HepG2 (cell line): Measurements from ENCODE around the gene TMEM131. TPM values are rescaled to one million over a fixed set of nuclear protein-coding genes. Genes with fewer than 3 reads are reported as not detected.

Source experiments
- ATAC-seq: fragments of 200-7000 bp; cut with Tn5 transposase; 3 replicates; pipeline ENCODE4 v1.9.1; 2020; ENCODE audit warnings: mild to moderate bottlenecking, moderate library complexity
- BruUV-seq: library from RNA; stranded (reverse); fragments of 400-500 nt; replicated peaks from 2 replicates; lab custom pipeline; 2021; lab: Mats Ljungman, UMichigan
- CTCF ChIA-PET: fragments of 300-600 bp; formaldehyde crosslinking; extraction: SDS; loops from one replicate; lab custom pipeline; 2021; ENCODE audit warnings: low total read pairs, inconsistent platforms, low intra/inter-chr PET ratio; lab: Yijun Ruan, JAX
- POLR2A ChIA-PET: fragments of 350-600 bp; sonication (Branson Sonifier 250); formaldehyde crosslinking; loops from one replicate; lab custom pipeline; 2020; ENCODE audit warnings: antibody characterized with exemption, inconsistent platforms; lab: Yijun Ruan, JAX
- DNase-seq: peaks from one replicate; pipeline ENCODE4 v3.0.0-alpha.2; 2015; ENCODE audit warnings: low spot score
- FAIRE-seq: peaks from 3 replicates; lab custom pipeline; 2011; peaks lifted over from hg19 to GRCh38; lab: Jason Lieb, UNC
- H2AFZ ChIP-seq: one replicate; pipeline ENCODE4 v1.6.1; 2011; ENCODE audit warnings: low read length, inconsistent platforms
- H3K27ac ChIP-seq: fragments of 300-600 bp; 3 replicates; pipeline ENCODE4 v1.8.0; 2011; ENCODE audit warnings: mixed run types, mild to moderate bottlenecking, mixed read lengths, low read length, inconsistent platforms; ENCODE audit not compliant: insufficient read depth; ENCODE audit errors: extremely low read length
- H3K27me3 ChIP-seq, 2 experiments: fragments of 200-600 bp in 1 of 2; 2 replicates in 1 of 2; 3 replicates in 1 of 2; pipeline versions ENCODE4 v1.6.0 to v1.8.0; 2011; ENCODE audit warnings: low read length in 2 of 2, mild to moderate bottlenecking in 2 of 2, moderate library complexity in 2 of 2, inconsistent platforms in 1 of 2; ENCODE audit not compliant: insufficient read depth in 2 of 2, control insufficient read depth in 1 of 2
- H3K36me3 ChIP-seq, 2 experiments: fragments of 200-600 bp in 1 of 2; replicated peaks in 1 of 2; 2 replicates in 1 of 2; 3 replicates in 1 of 2; pipeline versions ENCODE4 v1.5.1 to v1.8.0; 2011; ENCODE audit warnings: low read length in 2 of 2, inconsistent platforms in 1 of 2; ENCODE audit not compliant: insufficient read depth in 2 of 2, control insufficient read depth in 1 of 2
- H3K4me1 ChIP-seq: 2 replicates; pipeline ENCODE4 v1.5.1; 2012; ENCODE audit warnings: low read length, inconsistent platforms; ENCODE audit not compliant: insufficient read depth
- H3K4me2 ChIP-seq: 2 replicates; pipeline ENCODE4 v1.6.0; 2011; ENCODE audit warnings: low read depth, low read length, inconsistent platforms
- H3K4me3 ChIP-seq, 3 experiments: fragments of 200-600 bp in 1 of 3; sonication (generic), shearing (Covaris generic) in 1 of 3; replicated peaks in 1 of 3; 2 replicates each; pipeline ENCODE4 v1.5.1; 2011 to 2016; ENCODE audit warnings: low read length in 3 of 3, inconsistent platforms in 2 of 3, low read depth in 2 of 3, mild to moderate bottlenecking in 2 of 3, control low read depth in 1 of 3, mixed read lengths in 1 of 3; ENCODE audit not compliant: insufficient read depth in 1 of 3
- H3K79me2 ChIP-seq: one replicate; pipeline ENCODE4 v1.6.1; 2011; ENCODE audit warnings: low read length, inconsistent platforms; ENCODE audit not compliant: insufficient read depth
- H3K9ac ChIP-seq: 2 replicates; pipeline ENCODE4 v1.6.0; 2011; ENCODE audit warnings: mild to moderate bottlenecking, low read depth, low read length, inconsistent platforms; ENCODE audit not compliant: insufficient read depth
- H3K9me3 ChIP-seq: 2 replicates; pipeline ENCODE4 v1.5.1; 2012; ENCODE audit warnings: mild to moderate bottlenecking, low read length
- H4K20me1 ChIP-seq: 2 replicates; pipeline ENCODE4 v1.6.0; 2011; ENCODE audit warnings: inconsistent platforms, mild to moderate bottlenecking, low read length, moderate library complexity; ENCODE audit not compliant: insufficient read depth
- EP300 ChIP-seq, 3 experiments: sonication (generic) in 1 of 3; formaldehyde crosslinking in 1 of 3; IDR thresholded peaks; 2 replicates each; pipeline versions ENCODE4 v1.5.1 to v1.6.1; 2011 to 2020; ENCODE audit warnings: low read depth in 2 of 3, low read length in 2 of 3, borderline replicate concordance in 1 of 3, improper control_type of control experiment in 1 of 3, mild to moderate bottlenecking in 1 of 3, missing genetic modification reagents in 1 of 3, moderate library complexity in 1 of 3
- HIC2 ChIP-seq: sonication (generic); formaldehyde crosslinking; IDR thresholded peaks from 2 replicates; pipeline ENCODE4 v1.9.0; 2022; ENCODE audit warnings: low read depth, missing genetic modification reagents
- MAFK ChIP-seq, 2 experiments: IDR thresholded peaks in 1 of 2; conservative IDR thresholded peaks in 1 of 2; 2 replicates each; pipeline ENCODE4 v1.6.1; 2011; ENCODE audit warnings: improper control_type of control experiment in 2 of 2, low read length in 2 of 2
- NR3C1 ChIP-seq: sonication (generic); formaldehyde crosslinking; IDR thresholded peaks from 2 replicates; pipeline ENCODE4 v1.4.0; 2020; ENCODE audit warnings: missing genetic modification reagents
- POLR2AphosphoS2 ChIP-seq: IDR thresholded peaks from 2 replicates; pipeline ENCODE4 v1.6.1; 2011; ENCODE audit warnings: low read depth, low read length, improper control_type of control experiment
- SIX4 ChIP-seq: sonication (generic); formaldehyde crosslinking; IDR thresholded peaks from 2 replicates; pipeline ENCODE4 v1.4.0; 2020; ENCODE audit warnings: missing genetic modification reagents
- SMARCC2 ChIP-seq: fragments of 450-650 bp; IDR thresholded peaks from 2 replicates; pipeline ENCODE4 v1.6.1; 2017; ENCODE audit warnings: antibody characterized with exemption, mild to moderate bottlenecking
- ZBTB43 ChIP-seq: sonication (generic); formaldehyde crosslinking; conservative IDR thresholded peaks from 2 replicates; pipeline ENCODE4 v1.4.0; 2020; ENCODE audit warnings: missing genetic modification reagents
- ZNF557 ChIP-seq: sonication (generic); formaldehyde crosslinking; IDR thresholded peaks from 2 replicates; pipeline ENCODE4 v1.4.0; 2020; ENCODE audit warnings: missing genetic modification reagents
- ZNF572 ChIP-seq: sonication (generic); formaldehyde crosslinking; IDR thresholded peaks from 2 replicates; pipeline ENCODE4 v1.5.1; 2020; ENCODE audit warnings: mild to moderate bottlenecking, missing genetic modification reagents
- ZNF598 ChIP-seq: sonication (generic); formaldehyde crosslinking; IDR thresholded peaks from 2 replicates; pipeline ENCODE4 v1.5.1; 2020; ENCODE audit warnings: mild to moderate bottlenecking, missing genetic modification reagents, borderline replicate concordance
- ZNF614 ChIP-seq: IDR thresholded peaks from 2 replicates; pipeline ENCODE4 v1.6.1; 2018; ENCODE audit warnings: missing biosample characterization, missing genetic modification reagents, inconsistent platforms, borderline replicate concordance
- WGBS: methylation state at CpG from one replicate; pipeline ENCODE4 v1.1.6; 2017; ENCODE audit warnings: low lambda C conversion rate; 5-methylcytosine and 5-hydroxymethylcytosine counted together
- in situ Hi-C: cut with HindIII; loops from 2 replicates; pipeline ENCODE4 v1.10.0; 2017; ENCODE audit warnings: low pct_unique_long_range_greater_than_20kb; ENCODE audit not compliant: extremely low pct_ligation_motif_present
- intact Hi-C: fragments of 100-400 bp; cut with micrococcal nuclease; formaldehyde crosslinking; loops from one replicate; pipeline ENCODE4 v1.10.0; 2022; ENCODE audit not compliant: unreplicated experiment
- polyA plus RNA-seq, 8 experiments: library from polyadenylated mRNA; depleted of rRNA in 3 of 8; stranded (reverse) in 7 of 8; unstranded in 1 of 8; fragments of >200 nt; fragmentation: Illumina TruSeq in 4 of 8; extraction: Trizol in 4 of 8; gene quantifications; 2 replicates each; pipeline versions ENCODE4 v1.2.1 to v1.2.3, GENCODE V29; 2011 to 2016; ENCODE audit warnings: low read depth in 4 of 8, missing spikeins in 1 of 8, mixed read lengths in 1 of 8; ENCODE audit not compliant: insufficient read depth in 1 of 8
- total RNA-seq, 5 experiments: library from RNA; depleted of rRNA; stranded (reverse); fragments of >200 nt; fragmentation: Illumina TruSeq; extraction: Trizol; gene quantifications; 2 replicates each; pipeline ENCODE4 v1.2.3, GENCODE V29; 2016; ENCODE audit warnings: low read depth in 1 of 5

TMEM131 gene
- total and polyA plus RNA-seq, 2 of the 13 experiments (the other 11 are each of a cell fraction or from before 2014, with no cell fraction given), result 17.9 to 19.5 TPM

GRCh38 chr2:97750017-97750416 lies 245.7 kb downstream of the TMEM131 start:
- 97% methylated on average over 4 of the region's 4 CpGs for WGBS
- intact Hi-C loops (no loop called here), in situ Hi-C loops (no loop called here)
- H3K79me2 ChIP-seq, result no peaks in the 10 kb centered on the region
- H3K4me1 ChIP-seq, result no peaks in the 10 kb centered on the region
- H3K36me3 ChIP-seq, result peaks cover 0 to 5% of the 10 kb centered on the region in 2 experiments; a peak in 1 of 5 replicates
- ATAC-seq (no peak), DNase-seq (no peak), FAIRE-seq (no peak)
- CTCF ChIA-PET, result no interaction called here
- no peak overlapping the region for H3K9ac ChIP-seq
- H3K27me3 ChIP-seq, result no peaks in the 10 kb centered on the region
- no peak overlapping the region for H3K4me2 ChIP-seq
- no peak overlapping the region for H3K27ac ChIP-seq
- H3K4me3 ChIP-seq, result no peak overlapping the region
- no peak overlapping the region for H2AFZ ChIP-seq
- H3K9me3 ChIP-seq, result no peaks in the 10 kb centered on the region
- POLR2A ChIA-PET, result no interaction called here
- TF ChIP-seq ZNF572 (no peak), ZNF598 (CRISPR knock-in tag) (no peak), HIC2 (CRISPR knock-in tag) (no peak), MAFK (conservative IDR thresholded peaks at IDR 0.05 in 1 of 2, IDR thresholded peaks at IDR 0.05 in 1 of 2; ENCODE audit: low read length in 2 of 2) (no peak), ZBTB43 (CRISPR knock-in tag) (no peak), SMARCC2 (no peak), ZNF614 (CRISPR knock-in tag) (no peak), POLR2AphosphoS2 (no peak), SIX4 (no peak), NR3C1 (CRISPR knock-in tag) (no peak), EP300 (IDR thresholded peaks at IDR 0.05; ENCODE audit: low read depth in 2 of 2, low read length in 2 of 2) (no peak), EP300 (CRISPR knock-in tag; IDR thresholded peaks at IDR 0.05; ENCODE audit: borderline replicate concordance) (no peak), ZNF557 (CRISPR knock-in tag) (no peak)
- no TSS peak for BruUV-seq
- H4K20me1 ChIP-seq, result no peaks in the 10 kb centered on the region
